HG03460 (cell line): Measurements from ENCODE around the gene SLU7.

Source experiments
- ATAC-seq: cut with Tn5 transposase; IDR thresholded peaks from one replicate; pipeline ENCODE4 v1.9.1; 2021; ENCODE audit not compliant: unreplicated experiment

SLU7 gene

DNA sequence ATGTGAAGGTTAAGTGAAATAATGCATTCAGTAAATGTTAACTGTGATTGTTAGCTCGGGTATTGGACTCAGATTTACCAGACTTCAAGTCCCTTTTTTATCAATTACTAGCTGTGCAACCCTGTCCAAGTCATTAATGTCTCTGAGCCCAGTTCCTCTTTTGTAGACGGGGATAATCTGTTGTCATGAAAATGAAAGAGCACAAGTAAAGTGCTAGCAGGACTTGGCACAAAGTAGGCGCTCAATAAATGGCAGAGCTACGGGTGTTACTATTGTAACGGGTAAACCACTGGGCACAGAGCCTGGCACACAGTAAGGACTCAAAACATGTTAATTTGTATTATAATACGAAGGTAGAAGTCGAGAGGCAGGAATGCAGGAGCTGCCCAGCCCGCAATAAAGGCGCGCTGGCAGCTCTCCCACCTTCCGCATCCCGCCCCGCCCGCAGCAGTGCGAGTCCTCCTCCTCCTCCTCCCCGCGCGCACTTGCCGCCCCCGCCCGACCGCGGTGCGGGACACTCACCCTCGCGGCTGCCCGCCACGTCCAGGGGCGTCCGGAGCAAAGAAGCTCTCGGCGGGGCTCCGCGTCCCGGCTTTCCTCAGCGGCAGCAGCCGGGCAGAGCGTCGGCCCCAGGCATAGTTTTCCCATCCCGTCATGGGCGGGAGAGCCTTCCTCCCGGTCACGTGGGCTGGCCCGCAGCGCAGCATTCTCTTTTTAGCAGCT is 48.7 kb downstream of the SLU7 start, which contains the start of gene C1QTNF2:
TSS of gene C1QTNF2 (minus strand) at position 637 of the 723 bp plus-strand sequence. CDS start 15,615 bp downstream, outside the sequence.
- no peak for ATAC-seq

DNA sequence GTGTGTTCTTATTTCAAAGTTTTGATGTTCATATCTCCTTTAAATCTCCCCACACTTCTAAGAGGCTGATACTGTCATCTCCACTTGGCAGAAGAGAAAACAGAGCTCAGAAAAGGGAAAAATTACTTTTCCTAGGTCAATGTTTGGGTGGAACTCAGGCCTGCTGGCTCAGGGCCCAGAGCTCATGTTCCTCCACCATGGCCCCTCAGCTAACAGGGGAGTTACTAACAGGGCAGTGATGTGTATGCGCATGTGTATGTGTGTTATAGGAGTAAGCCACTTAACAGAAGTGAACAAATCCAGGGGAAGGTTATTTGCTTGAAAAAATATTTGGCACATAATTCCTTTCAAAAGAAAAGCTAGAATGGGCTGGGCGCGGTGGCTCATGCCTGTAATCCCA is 51.0 kb downstream of the SLU7 start:
- ATAC-seq = no peak

DNA sequence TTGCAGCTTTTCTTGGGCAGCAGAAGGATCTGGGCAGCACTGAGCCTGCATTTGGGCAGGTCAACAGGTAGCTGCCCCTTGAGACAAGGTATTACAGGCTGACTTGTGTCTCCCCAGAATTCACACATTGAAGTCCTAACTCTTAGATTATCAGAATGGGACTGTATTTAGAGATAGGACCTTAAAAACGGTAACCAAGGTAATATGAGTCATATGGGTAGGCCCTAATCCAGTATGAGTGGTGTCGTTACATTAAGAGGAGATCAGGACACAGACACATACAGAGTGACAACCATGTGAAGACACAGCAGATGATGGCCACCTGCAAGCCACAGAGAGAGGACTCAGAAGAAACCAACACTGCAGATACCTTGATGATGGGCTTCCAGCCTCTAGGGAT is 51.6 kb downstream of the SLU7 start:
- ATAC-seq = no peak

DNA sequence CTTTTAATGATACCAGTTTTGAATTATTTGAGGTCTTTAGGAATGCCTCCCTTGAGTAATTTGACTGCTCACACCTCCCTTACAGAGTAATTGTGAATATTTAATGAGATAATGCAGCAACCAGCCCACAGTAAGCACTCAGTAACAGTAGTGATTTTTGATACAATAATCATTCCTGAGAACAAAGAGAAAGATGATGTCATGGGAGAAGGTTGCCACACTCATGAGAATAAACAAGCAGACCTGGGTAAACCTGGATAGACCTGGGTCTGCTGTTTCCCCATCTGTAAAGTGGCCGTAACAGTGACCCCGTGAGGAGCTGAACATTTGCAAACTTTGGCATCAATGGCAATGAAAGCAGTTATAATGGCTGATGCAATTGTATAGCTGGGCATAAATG is 52.7 kb downstream of the SLU7 start:
- ATAC-seq = no peak

DNA sequence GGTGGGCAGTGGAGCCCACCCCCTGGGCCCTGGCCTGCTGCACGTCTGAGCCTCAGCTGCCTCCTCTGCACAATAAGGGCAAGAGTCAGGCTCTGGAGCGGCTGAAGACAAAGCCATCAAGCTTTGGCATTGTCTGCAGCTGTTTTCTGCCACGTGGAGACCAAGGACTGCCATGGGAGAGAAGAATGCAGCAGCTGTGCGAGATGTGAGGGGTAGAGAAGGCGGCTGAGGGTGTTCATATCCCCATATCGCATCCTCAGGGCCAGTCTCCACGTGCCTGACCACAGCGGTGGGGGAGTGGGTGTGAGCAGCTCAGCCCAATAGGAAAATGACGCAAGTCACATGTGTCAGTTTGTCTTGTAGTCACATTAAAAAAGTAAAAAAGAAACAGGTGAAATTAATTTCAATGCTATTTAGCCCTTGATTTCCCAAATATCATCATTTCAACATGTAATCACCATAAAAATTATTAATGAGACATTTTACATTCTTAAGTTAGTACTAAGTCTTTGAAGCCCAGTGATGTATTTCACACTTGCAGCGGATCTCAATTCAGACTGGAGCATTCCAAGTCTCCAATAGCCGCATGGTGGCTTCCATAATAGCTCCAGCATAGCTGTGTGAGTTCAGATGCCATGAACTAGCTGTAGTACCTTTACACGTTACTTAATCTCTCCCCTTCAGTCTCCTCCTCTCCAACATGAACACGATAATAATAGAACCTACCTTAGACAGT is 55.1 kb downstream of the SLU7 start:
- no peak for ATAC-seq

DNA sequence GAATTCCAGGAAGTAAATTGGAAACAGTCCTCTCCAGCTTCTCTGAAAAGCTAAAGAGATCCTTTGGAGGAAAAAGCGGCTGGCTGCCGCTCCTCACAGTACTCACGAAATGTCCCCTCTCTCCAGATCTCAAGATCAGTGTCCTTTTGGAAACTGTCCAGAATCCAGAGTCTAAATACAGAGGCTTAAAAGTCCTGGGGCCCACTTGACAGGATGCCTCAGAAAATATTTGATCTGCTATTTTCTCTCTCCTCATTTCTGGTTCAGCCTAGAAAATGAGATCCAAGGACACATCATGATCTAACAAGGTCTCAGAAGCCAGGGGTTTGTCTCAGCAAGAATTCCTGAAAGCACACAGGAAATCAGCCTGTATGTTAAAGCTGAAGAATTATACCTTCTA is 55.7 kb downstream of the SLU7 start:
- ATAC-seq = no peak

GRCh38 chr5:160361624-160362228 is 57.2 kb downstream of the SLU7 start:
- ATAC-seq = no peak

DNA sequence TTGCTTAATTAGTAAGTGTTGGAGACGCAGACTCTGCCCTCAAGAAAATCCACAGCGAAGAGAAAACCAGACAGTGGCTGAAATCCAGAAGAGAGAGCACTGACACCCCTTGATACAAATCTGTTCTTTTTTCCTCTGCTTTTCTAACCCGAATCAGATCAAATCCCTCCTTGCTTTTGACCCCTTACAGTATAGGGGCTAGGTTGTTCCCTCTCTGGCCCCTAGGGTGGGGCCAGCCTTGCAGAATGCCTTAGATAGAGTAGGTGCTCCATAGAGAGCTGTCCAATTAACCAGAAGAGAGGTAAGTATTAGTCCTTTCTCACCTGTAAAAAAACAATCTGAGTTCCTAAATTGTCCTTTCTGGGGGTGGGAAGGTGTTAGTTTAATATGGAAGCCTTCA is 58.6 kb downstream of the SLU7 start:
- ATAC-seq = no peak

- no peak for ATAC-seq
Measured at GRCh38 chr5:160359816-160360215, 59.1 kb downstream of the SLU7 start.

- no peak for ATAC-seq
Measured at GRCh38 chr5:160359242-160359641, 59.6 kb downstream of the SLU7 start.

GRCh38 chr5:160357861-160358411 is 60.9 kb downstream of the SLU7 start:
- ATAC-seq = no peak

- ATAC-seq = no peak
Measured at GRCh38 chr5:160357394-160357793, 61.5 kb downstream of the SLU7 start.

GRCh38 chr5:160356550-160357347 is 62.1 kb downstream of the SLU7 start:
- no peak for ATAC-seq

GRCh38 chr5:160354666-160355065 is 64.2 kb downstream of the SLU7 start:
- no peak for ATAC-seq

- no peak for ATAC-seq
Measured at GRCh38 chr5:160353379-160353778, 65.5 kb downstream of the SLU7 start.

- no peak for ATAC-seq
Measured at GRCh38 chr5:160352308-160352707, 66.6 kb downstream of the SLU7 start.
